ENCODE measurements around the gene DOCK3.
"Not testable (repeated sequence)": the region's sequence is repeated elsewhere in the genome, so short reads cannot be mapped to it uniquely, and the experiment has no call there.

Gene DOCK3

DNA sequence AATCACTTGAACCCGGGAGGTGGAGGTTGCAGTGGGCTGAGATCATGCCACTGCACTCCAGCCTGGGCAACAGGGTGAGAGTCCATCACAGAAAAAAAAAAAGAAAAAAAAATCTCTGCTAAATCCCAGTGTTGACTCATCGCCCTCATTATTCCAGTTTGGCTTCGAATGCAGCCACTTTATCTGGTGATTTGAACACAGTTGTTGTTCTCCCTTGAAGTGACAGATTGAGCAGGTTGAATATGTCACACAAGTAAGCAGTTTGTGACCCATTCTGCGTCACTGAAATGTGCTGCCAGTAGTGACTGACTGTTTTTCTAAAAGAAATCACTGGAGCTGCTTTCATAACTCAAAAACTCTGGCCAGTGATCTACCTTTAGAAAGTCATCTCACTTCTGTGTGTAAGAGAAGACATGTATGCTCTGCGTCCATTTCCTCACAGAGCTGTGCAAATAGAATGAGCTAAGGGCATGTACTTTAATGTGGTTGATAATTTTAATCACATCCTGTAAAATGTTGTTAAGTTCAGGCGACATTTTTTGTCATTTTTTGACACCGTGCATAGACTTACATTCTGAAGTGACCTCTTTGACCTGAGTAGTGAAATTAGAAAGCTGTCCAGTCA lies 12.5 kb downstream of the DOCK3 start:
- no peak for DNase-seq

- DNase-seq, result no peak
These were observed 13.2 kb downstream of the DOCK3 start for GRCh38 chr3:50687916-50688315.

DNA sequence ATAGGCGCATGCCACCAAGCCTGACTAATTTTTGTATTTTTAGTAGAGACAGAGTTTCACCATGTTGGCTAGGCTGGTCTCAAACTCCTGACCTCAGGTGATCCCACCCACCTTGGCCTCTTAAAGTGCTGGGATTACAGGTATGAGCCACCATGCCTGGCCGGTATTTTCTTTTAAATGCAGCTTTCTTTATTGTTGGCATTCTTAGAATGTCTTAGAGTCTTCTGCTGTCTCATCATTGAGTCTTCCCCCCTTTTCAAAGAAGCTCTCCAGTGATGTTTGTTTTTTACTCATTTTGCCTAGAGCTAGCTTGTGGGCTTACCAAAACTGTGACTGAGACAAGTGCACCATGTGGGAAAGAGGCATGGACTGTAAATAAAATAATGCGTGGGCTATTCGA lies 13.9 kb downstream of the DOCK3 start:
- not testable (repeated sequence) for DNase-seq

- DNase-seq, result no peak
These were observed 14.8 kb downstream of the DOCK3 start for GRCh38 chr3:50689558-50689957.

DNA sequence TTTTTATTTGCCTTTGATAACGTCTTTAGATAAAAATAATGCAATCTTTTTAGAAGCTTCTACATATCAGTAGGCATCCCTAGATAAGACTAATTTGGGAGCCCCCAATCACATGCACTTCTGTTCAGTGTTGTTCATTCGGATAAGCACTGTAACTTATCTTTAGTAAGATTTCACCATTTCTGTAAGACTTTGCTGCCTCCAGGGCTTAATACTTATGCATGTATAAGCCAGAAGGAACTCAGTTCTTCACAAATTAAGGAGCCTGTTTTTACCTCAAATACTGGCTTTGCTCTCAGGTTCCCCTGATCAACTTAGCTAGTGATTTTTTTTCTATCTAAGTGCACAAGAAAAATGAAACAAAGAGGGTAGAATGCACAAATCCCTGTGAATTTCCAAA lies 20.3 kb downstream of the DOCK3 start:
- no peak for DNase-seq

GRCh38 chr3:50696276-50696675 lies 21.5 kb downstream of the DOCK3 start:
- DNase-seq, result no peak

DNA sequence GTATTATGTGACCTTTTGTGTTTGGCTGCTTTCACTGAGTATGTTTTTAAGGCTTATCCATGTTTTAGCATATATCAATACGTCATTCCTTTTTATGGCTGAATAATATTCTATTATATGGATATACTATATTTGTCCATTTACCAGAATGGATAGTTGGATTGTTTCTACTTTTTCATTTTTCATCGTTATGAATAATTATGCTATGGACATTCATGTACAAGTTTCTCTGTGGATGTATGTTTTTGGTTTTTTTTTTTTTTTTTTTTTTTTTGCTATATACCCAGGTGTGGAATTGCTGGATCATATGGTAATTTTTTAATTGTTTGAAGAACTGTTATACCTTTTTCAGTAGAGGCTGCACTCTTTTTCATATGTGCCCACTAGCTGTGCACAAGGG lies 23.5 kb downstream of the DOCK3 start:
- DNase-seq, result no peak

DNA sequence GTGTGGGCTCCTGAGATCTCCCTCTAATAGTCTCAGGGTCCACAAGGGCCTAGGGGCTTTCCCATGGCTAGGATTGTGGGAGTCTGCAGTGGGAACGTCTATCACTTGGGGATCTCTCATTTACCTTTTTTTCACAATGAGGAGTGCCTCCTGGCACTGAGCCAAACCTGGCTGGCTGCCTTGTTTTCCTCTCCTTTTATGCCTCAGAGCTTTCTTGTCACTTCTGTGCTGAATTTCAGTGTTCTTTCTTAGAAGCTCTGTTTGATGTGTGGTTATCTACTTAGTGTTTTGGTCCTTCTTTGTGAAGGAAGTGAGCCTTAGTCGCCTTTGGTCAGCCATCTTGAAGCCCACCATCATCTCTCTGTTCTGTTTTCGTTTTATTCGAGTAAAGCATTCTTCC lies 33.9 kb downstream of the DOCK3 start:
- DNase-seq, result no peak

- no peak for DNase-seq
These were observed 40.2 kb downstream of the DOCK3 start for GRCh38 chr3:50714946-50715345.

DNA sequence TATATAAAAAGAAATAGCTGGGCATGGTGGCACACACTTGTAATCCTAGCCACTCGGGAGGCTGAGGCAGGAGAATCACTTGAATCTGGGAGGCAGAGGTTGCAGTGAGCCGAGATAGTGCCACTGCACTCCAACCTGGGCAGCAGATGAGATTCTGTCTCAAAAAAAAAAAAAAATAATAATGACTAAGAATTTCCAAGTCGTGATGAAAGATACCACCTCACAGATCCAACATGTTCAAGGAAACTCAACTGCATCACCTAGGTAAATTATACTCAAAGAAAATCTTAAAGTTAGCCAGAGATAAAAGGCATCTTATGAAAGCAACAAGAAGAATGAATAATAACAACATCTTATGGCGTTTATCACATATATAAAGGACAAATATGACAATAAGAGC lies 50.1 kb downstream of the DOCK3 start:
- DNase-seq, result no peak

- no peak for DNase-seq
These were observed 60.3 kb downstream of the DOCK3 start for GRCh38 chr3:50734985-50735384.

DNA sequence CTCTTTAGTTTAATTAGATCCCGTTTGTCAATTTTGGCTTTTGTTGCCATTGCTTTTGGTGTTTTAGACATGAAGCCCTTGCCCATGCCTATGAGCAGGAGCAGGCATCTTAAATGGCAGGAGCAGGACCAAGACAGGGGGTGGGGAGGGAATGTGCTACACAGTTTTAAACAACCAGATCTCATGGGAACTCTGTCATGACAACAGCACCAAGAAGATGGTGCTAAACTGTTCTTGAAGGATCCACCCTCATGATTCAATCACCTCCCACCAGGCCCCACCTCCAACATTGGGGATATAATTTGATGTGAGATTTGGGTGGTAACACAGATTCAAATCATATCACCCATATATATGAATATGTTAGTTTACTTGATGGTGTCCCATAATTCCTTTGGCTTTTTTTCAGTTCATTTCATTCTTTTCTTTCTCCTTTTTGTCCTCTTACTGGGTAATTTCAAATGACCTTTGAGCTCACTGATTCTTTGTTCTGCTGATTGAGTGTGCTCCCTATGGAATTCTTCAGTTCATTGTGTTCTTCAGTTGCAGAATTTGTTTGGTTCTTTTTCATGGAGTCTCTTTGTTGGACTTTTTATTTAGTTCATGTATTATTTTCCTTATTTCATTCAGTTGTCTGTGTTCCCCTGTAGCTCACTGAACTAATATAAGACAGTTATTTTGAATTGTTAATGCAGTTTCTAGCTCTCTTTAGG lies 62.6 kb downstream of the DOCK3 start:
- no peak for DNase-seq

GRCh38 chr3:50737906-50738598 lies 63.3 kb downstream of the DOCK3 start:
- no peak for DNase-seq

GRCh38 chr3:50743643-50744042 lies 68.9 kb downstream of the DOCK3 start:
- DNase-seq, result no peak

DNA sequence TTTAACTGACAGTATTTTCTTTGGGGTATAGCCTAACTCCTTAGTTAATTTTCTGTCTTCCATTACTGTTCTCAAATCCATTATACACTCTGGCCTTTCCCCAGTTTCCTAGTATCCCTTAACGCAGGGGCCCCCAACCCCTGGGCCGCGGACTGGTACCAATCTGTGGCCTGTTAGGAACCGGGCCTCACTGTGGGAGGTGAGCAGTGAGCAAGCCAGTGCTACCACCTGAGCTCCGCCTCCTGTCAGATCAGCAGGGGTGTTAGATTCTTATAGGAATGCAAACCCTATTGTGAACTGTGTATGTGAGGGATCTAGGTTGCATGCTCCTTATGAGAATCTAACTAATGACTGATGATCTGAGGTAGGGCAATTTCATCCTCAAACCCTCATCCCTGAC lies 75.1 kb downstream of the DOCK3 start:
- no peak for DNase-seq

DNA sequence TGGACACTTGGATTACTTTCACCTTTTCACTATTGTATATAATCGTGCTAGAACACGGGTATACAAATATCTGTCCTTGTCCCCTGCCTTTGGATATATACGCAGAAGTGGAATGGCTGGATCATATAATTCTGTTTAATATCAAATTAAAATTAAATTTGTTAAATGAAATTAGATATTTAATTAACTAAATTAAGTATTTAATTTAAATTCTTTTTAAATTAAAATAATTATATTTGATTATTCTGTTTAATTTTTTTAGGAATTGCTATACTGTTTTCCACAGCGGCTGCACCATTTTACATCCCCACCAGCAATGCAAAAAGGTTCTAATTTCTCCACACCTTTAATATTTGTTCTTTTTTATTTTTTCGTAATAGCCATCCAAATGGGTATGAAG lies 84.3 kb downstream of the DOCK3 start:
- no peak for DNase-seq

GRCh38 chr3:50777680-50778079 lies 103.0 kb downstream of the DOCK3 start:
- DNase-seq, result no peak

GRCh38 chr3:50781766-50782165 lies 107.0 kb downstream of the DOCK3 start:
- DNase-seq, result not testable (repeated sequence)

DNA sequence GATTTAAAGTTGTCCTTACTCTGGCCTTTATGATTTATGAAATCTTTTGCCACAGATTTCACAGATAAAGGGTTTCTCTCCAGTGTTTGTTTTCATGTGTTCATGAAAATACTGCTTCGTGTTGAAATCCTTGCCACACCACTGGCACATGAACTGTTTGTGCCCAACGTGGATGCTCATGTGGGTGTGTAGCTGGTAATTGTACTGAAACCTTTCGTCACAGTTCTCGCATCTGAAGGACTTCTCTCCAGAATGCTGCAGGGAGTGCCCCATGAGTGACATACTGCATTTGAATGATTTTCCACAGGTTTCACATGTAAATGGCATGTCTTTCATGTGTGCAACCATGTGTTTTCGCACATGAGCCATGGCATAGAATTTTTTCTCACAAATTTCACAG lies 111.9 kb downstream of the DOCK3 start:
- DNase-seq, result no peak

DNA sequence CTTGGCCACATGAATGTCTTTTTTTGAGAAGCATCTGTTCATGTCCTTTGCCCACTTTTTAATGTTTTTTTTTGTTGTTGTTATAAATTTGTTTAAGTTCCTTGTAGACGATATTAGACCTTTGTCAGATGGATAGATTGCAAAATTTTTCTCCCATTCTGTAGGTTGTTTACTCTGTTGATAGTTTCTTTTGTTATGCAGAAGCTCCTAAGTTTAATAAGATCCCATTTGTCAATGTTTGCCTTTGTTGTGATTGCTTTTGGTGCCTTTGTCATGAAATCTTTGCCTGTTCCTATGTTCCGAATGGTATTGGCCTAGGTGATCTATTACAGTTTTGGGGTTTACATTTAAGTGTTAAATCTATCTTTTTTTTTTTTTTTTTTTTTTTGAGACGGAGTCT lies 116.2 kb downstream of the DOCK3 start:
- not testable (repeated sequence) for DNase-seq

DNA sequence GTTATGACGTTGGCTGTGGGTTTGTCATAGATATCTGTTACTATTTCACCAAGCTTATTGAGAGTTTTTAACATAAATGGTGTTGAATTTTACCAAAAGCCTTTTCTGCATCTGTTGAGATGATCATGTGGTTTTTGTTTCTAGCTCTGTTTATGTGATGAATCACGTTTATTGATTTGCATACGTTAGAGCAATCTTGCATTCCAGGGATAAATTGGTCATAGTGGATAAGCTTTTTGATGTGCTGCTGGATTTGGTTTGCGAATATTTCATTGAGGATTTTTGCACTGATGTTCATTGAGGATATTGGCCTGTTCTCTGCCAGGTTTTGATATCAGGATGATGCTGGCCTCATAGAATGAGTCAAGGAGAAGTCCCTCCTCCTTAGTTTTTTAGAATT lies 117.8 kb downstream of the DOCK3 start:
- no peak for DNase-seq

- not testable (repeated sequence) for DNase-seq
These were observed 129.1 kb downstream of the DOCK3 start for GRCh38 chr3:50803805-50804204.

GRCh38 chr3:50804376-50804775 lies 129.6 kb downstream of the DOCK3 start:
- not testable (repeated sequence) for DNase-seq

- DNase-seq, result no peak
These were observed 130.6 kb downstream of the DOCK3 start for GRCh38 chr3:50805321-50805720.

All from NCI-H774 (cell line).